CD14-positive monocyte (primary cell): ENCODE results near the gene COL20A1. TPM values are rescaled to one million over a fixed set of nuclear protein-coding genes. Genes with fewer than 3 reads are reported as not detected.

Experiments
- DNase-seq, 3 donors: peaks; one replicate each; pipeline ENCODE4 v3.0.0-alpha.2; 2011 to 2022
- H2AFZ ChIP-seq: 2 replicates; pipeline ENCODE4 v1.6.0; 2012; ENCODE audit warnings: mild to moderate bottlenecking, low read depth, low read length, inconsistent platforms; ENCODE audit not compliant: insufficient read depth, poor library complexity, severe bottlenecking
- H3K27ac ChIP-seq, 2 donors: 1 replicate in 1 of 2; 2 replicates in 1 of 2; pipeline ENCODE4 v1.5.1; 2012 to 2013; ENCODE audit warnings: low read length in 2 of 2, control low read depth in 1 of 2, inconsistent platforms in 1 of 2, low read depth in 1 of 2, mild to moderate bottlenecking in 1 of 2
- H3K27me3 ChIP-seq, 2 donors: one replicate each; pipeline versions ENCODE4 v1.6.0 to v1.6.1; 2011 to 2013; ENCODE audit warnings: low read length in 2 of 2; ENCODE audit not compliant: control insufficient read depth in 2 of 2, insufficient read depth in 2 of 2
- H3K36me3 ChIP-seq, 2 donors: replicated peaks in 1 of 2; 1 replicate in 1 of 2; 2 replicates in 1 of 2; pipeline versions ENCODE4 v1.5.1 to v1.6.1; 2012 to 2013; ENCODE audit warnings: low read length in 2 of 2, control low read depth in 1 of 2, inconsistent platforms in 1 of 2, mild to moderate bottlenecking in 1 of 2; ENCODE audit not compliant: insufficient read depth in 2 of 2, control insufficient read depth in 1 of 2
- H3K4me1 ChIP-seq, 2 donors: 1 replicate in 1 of 2; 2 replicates in 1 of 2; pipeline versions ENCODE4 v1.5.1 to v1.6.1; 2012 to 2013; ENCODE audit warnings: low read length in 2 of 2, control low read depth in 1 of 2, inconsistent platforms in 1 of 2, mild to moderate bottlenecking in 1 of 2, moderate library complexity in 1 of 2; ENCODE audit not compliant: insufficient read depth in 2 of 2, control insufficient read depth in 1 of 2
- H3K4me2 ChIP-seq: replicated peaks from 2 replicates; pipeline ENCODE3; 2012; ENCODE audit warnings: low read length, moderate library complexity, mild to moderate bottlenecking; ENCODE audit not compliant: poor library complexity, severe bottlenecking; ENCODE audit errors: extremely low read depth
- H3K4me3 ChIP-seq, 3 experiments: fragments of 200-600 bp in 1 of 3; sonication (generic) in 1 of 3; replicated peaks in 1 of 3; 1 replicate in 2 of 3; 2 replicates in 1 of 3; pipeline ENCODE4 v1.5.1; 2011 to 2013; ENCODE audit warnings: low read length in 3 of 3, mild to moderate bottlenecking in 3 of 3, control low read depth in 2 of 3, low read depth in 2 of 3, inconsistent platforms in 1 of 3, moderate library complexity in 1 of 3
- H3K79me2 ChIP-seq: 2 replicates; pipeline ENCODE4 v1.6.0; 2012; ENCODE audit warnings: mild to moderate bottlenecking, control low read depth, inconsistent platforms, low read length, moderate library complexity; ENCODE audit not compliant: insufficient read depth
- H3K9ac ChIP-seq: 2 replicates; pipeline ENCODE4 v1.6.0; 2017; ENCODE audit warnings: low read length, mild to moderate bottlenecking; ENCODE audit not compliant: insufficient read depth, poor library complexity, severe bottlenecking
- H3K9me3 ChIP-seq, 2 donors: replicated peaks in 1 of 2; 1 replicate in 1 of 2; 2 replicates in 1 of 2; pipeline versions ENCODE4 v1.5.1 to v1.6.1; 2012 to 2013; ENCODE audit warnings: low read length in 2 of 2, control low read depth in 1 of 2; ENCODE audit not compliant: control insufficient read depth in 1 of 2, insufficient read depth in 1 of 2
- H4K20me1 ChIP-seq: 2 replicates; pipeline ENCODE4 v1.6.0; 2012; ENCODE audit warnings: mild to moderate bottlenecking, low read length, control low read depth, moderate library complexity; ENCODE audit not compliant: insufficient read depth
- H3K27ac Mint-ChIP-seq, 7 donors: one replicate each; pipeline ENCODE4 v1.8.0; 2020; ENCODE audit warnings: mild to moderate bottlenecking in 7 of 7, mixed read lengths in 7 of 7, moderate library complexity in 6 of 7, inconsistent platforms in 2 of 7
- H3K27me3 Mint-ChIP-seq, 3 donors: one replicate each; pipeline ENCODE4 v1.8.0; 2021 to 2022; ENCODE audit warnings: low read depth in 3 of 3, mild to moderate bottlenecking in 3 of 3, mixed read lengths in 3 of 3, moderate library complexity in 3 of 3, inconsistent platforms in 1 of 3
- H3K36me3 Mint-ChIP-seq, 2 donors: one replicate each; pipeline ENCODE4 v1.8.0; 2020; ENCODE audit warnings: mixed read lengths in 2 of 2, inconsistent platforms in 1 of 2, mild to moderate bottlenecking in 1 of 2
- H3K4me1 Mint-ChIP-seq: one replicate; pipeline ENCODE4 v1.8.0; 2020; ENCODE audit warnings: mild to moderate bottlenecking, mixed read lengths
- H3K4me3 Mint-ChIP-seq, 2 donors: one replicate each; pipeline ENCODE4 v1.8.0; 2020; ENCODE audit warnings: mild to moderate bottlenecking in 2 of 2, mixed read lengths in 2 of 2, moderate library complexity in 1 of 2
- H3K9me3 Mint-ChIP-seq, 7 donors: one replicate each; pipeline ENCODE4 v1.8.0; 2020 to 2022; ENCODE audit warnings: mixed read lengths in 7 of 7, mild to moderate bottlenecking in 6 of 7, moderate library complexity in 6 of 7, inconsistent platforms in 2 of 7
- CTCF ChIP-seq: fragments of 200-600 bp; IDR thresholded peaks from one replicate; pipeline ENCODE4 v1.8.0; 2022; ENCODE audit warnings: antibody characterized with exemption, mild to moderate bottlenecking
- WGBS: methylation state at CpG from one replicate; pipeline ENCODE4 v1.1.5; 2013; ENCODE audit warnings: missing lambda C conversion rate; ENCODE audit not compliant: insufficient coverage; 5-methylcytosine and 5-hydroxymethylcytosine counted together
- intact Hi-C, 2 donors: fragments of 100-400 bp; cut with micrococcal nuclease; formaldehyde crosslinking; loops; one replicate each; pipeline versions ENCODE4 v1.15.0 to v1.15.1; 2023
- polyA plus RNA-seq, 3 donors: library from polyadenylated mRNA; depleted of rRNA in 1 of 3; unstranded in 2 of 3; stranded (reverse) in 1 of 3; fragments of 300-500 nt in 2 of 3; fragments of >200 nt in 1 of 3; fragmentation: Illumina TruSeq in 2 of 3; gene quantifications; 1 replicate in 2 of 3; 2 replicates in 1 of 3; pipeline ENCODE4 v1.2.3, GENCODE V29; 2012 to 2021

Gene COL20A1
- polyA plus RNA-seq, 3 donors: not detected

- Histone ChIP-seq H3K9me3 (peaks cover 11 to 23% of the 10 kb centered on the region in 2 donors), H3K27ac (no peak overlapping the region), H2AFZ (no peak overlapping the region), H3K4me1 (peaks cover 5 to 6% of the 10 kb centered on the region in 2 donors), H3K4me3 (no peak overlapping the region), H4K20me1 (no peaks in the 10 kb centered on the region), H3K36me3 (no peaks in the 10 kb centered on the region), H3K9ac (no peak overlapping the region), H3K4me2 (no peak overlapping the region), H3K27me3 (no peaks in the 10 kb centered on the region), H3K79me2 (no peaks in the 10 kb centered on the region)
- intact Hi-C loops: no loop called here
- Mint-ChIP-seq H3K27ac (no peak overlapping the region), H3K4me1 (peaks cover 3% of the 10 kb centered on the region), H3K27me3 (peaks cover 4% of the 10 kb centered on the region in 3 donors), H3K9me3 (peaks cover 14 to 24% (median 18%) of the 10 kb centered on the region in 7 donors), H3K4me3 (no peak overlapping the region), H3K36me3 (no peaks in the 10 kb centered on the region)
- no peak for DNase-seq
- WGBS: 65% methylated on average over 10 of the region's 21 CpGs
- TF ChIP-seq CTCF: no peak
These were observed 35.8 kb downstream of the COL20A1 start for GRCh38 chr20:63328718-63329275.

GRCh38 chr20:63329331-63330083 is 36.5 kb downstream of the COL20A1 start:
- Mint-ChIP-seq H3K9me3 (peaks cover 14 to 24% (median 18%) of the 10 kb centered on the region in 7 donors), H3K27me3 (peaks cover 1 to 4% (median 4%) of the 10 kb centered on the region in 3 donors), H3K4me3 (no peak overlapping the region), H3K4me1 (peaks cover 3% of the 10 kb centered on the region), H3K36me3 (no peaks in the 10 kb centered on the region), H3K27ac (no peak overlapping the region)
- WGBS: 86% methylated on average over 18 of the region's 18 CpGs
- Histone ChIP-seq H4K20me1 (no peaks in the 10 kb centered on the region), H3K4me1 (peaks cover 5 to 6% of the 10 kb centered on the region in 2 donors), H3K9ac (no peak overlapping the region), H3K27me3 (no peaks in the 10 kb centered on the region), H3K27ac (no peak overlapping the region), H3K9me3 (peaks cover 11 to 23% of the 10 kb centered on the region in 2 donors), H3K4me2 (no peak overlapping the region), H2AFZ (no peak overlapping the region), H3K36me3 (no peaks in the 10 kb centered on the region), H3K4me3 (no peak overlapping the region), H3K79me2 (no peaks in the 10 kb centered on the region)
- no peak for TF ChIP-seq CTCF
- intact Hi-C loops: no loop called here
- DNase-seq: no peak
